ENCODE data around the gene L3MBTL4.
"Not testable (repeated sequence)": the region's sequence is repeated elsewhere in the genome, so short reads cannot be mapped to it uniquely, and the experiment has no call there.

The L3MBTL4 gene

GRCh38 chr18:6408543-6408942 is 6.2 kb downstream of the L3MBTL4 start:
- H3K27ac ChIP-seq, H3K4me3 ChIP-seq: not testable (repeated sequence)

DNA sequence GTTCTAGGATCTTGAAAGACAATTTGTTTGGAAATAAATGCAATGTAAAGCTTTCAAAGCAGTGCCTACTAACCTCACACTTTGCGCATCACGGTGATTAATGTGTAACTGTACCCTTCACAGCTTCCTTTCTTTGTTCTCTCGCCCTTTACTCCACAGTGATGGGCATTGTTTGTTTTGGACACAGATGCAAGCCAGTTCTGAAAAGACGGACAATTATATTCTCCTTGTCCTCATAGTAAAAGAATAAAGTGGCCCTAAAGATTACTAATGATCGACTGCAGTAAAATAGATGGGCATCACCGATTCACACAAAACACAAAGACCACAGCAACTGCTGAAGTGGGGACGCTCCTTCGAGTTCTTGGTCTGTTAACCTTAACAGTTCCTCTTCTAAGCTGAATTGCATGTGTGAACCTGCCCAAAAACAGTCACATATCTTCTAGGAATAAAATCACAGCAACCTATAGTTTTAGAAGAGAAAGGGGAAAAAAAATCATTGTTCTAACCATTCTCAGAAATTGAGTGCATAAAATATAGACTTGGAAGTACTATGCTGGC is 7.7 kb downstream of the L3MBTL4 start:
- Histone ChIP-seq H3K27ac (peak overlapping the region in 6 of 21 experiments; percentile 7 to 47 (median 29)), H3K4me3 (no peak overlapping the region)

DNA sequence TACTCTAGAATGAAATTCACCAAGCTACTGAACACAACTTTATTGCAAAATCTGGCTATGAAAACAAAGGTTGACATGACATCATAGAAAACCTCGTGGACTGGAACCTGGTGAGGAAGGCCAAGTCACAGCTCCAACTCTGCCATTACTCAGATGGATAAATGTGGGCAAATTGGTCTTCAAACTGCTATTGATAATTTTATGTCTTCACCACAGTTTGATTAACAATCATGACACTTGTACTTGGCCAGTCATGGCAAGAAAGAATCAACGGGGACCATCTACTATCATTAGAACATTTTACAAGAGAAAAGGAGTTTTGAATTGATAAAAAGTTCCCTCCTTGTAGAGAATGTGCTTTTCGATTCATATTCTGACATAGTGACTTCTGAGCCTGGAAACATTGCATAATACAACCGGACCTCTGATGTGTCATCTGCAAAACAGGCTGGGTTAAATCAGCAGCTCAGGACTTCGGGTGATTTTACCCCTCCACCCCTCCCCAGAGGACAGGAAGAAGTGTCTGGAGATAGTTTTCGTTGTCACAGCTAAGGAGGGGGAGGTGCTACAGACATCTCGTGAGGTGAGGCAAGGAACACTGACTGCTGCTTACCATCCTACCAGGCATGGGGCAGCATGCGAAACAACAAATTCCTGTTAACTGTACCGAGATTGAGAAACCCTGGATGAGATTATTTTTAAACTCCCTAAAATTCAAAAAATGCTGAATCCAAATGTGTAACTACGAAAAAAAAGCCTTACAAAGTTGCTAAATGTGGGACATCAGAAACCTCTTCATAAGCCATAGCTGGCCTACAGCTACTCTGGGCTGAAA is 8.4 kb downstream of the L3MBTL4 start:
- Histone ChIP-seq H3K4me3 (no peak overlapping the region), H3K27ac (peak overlapping the region in 8 of 21 experiments; percentile 16 to 71 (median 30))

- Histone ChIP-seq H3K27ac (peak overlapping the region in 14 of 21 experiments; percentile 6 to 78 (median 60)), H3K4me3 (no peak overlapping the region)
Measured at GRCh38 chr18:6405237-6406074, 9.3 kb downstream of the L3MBTL4 start.

DNA sequence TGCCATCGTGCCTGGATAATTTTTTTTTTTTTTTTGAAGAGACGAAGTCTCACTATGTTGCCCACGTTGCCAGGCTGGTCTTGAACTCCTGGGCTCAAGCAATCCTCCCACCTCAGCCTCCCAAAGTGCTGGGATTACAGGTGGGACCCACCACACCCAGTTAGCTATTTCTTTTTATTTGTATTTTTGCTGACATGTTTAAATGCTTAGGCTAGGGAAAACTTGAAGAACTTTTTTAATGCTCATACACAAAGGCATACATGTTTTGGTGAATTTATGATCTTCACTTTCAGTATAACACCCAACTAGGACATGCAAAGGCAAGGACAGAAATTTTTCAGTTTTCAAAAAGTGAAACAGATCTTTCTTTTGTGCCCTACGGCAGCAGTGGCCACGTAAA is 9.9 kb downstream of the L3MBTL4 start:
- Histone ChIP-seq H3K27ac (peak overlapping the region in 3 of 21 experiments; percentile 59 to 73 (median 70)), H3K4me3 (no peak overlapping the region)

DNA sequence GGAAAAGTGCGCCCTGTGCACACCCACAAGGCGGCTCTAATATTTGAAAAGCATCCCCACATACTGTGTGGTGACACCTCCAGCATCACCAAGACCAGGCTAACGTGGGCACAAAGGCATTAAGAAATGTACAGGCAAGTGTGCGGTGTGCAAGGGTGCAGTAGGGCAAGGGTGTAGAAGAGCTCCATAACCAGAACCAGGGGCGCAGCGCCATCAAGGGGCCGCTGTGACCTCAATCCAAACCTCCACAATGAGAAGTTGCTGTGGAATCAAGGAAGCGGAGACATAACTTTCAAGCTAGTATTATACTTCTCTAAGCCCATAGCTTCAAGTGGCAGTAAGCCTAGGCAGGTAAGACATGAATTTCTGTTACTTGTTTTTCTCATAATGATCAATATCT is 13.0 kb downstream of the L3MBTL4 start:
- Histone ChIP-seq H3K27ac (no peak overlapping the region), H3K4me3 (no peak overlapping the region)

DNA sequence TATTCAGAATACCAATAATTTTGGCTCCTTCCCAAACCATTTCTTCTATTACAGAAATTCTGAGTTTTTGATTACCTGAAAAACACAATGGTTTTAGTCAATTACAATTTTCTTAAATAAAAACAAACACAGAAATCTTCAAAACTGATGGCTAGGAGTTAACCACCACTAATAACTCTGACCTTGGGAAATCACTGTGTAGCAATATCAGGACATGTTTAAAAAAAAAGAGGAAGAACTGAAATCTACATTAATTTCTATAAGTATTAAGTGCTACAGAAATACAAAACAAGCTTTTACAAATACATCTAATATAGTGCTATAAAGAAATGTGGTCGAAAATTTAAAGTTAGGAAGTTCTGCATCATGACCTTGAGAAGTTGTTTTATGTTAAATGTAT is 14.9 kb downstream of the L3MBTL4 start:
- no peak overlapping the region for H3K4me3 ChIP-seq
- H3K27ac ChIP-seq = no peak overlapping the region

DNA sequence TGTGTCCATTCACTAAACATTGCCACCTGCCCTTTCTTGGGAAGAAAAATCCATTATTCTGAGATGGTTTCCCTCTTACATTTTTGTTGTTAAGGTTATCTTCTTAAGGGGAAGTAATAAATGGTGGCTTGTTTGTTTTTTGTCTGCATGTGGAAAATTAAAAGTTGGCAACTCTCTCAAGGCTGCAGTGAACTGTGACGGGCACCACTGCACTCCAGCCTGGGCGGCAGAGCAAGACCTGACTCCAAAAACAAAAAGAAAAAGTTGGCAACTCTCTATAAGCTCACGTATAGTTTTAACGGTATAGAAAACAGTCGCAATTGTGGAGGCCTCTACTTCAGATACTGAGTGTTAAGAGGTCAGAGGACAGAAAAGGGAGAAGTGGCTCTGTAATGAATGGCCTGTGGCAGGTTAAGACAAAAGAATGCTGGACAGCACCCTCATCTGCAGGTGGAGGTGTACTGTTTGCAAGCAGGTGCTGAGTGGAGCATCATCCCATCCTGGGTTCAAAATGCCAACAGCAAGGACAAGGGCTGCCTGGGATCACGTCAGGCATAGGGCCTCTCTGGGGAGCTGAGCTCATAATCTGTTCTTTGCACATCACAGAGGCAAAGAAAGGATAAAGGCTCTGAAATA is 16.7 kb downstream of the L3MBTL4 start:
- no peak overlapping the region for H3K4me3 ChIP-seq
- no peak overlapping the region for H3K27ac ChIP-seq

- H3K27ac ChIP-seq = no peak overlapping the region
- H3K4me3 ChIP-seq = no peak overlapping the region
Measured at GRCh38 chr18:6396847-6397246, 17.9 kb downstream of the L3MBTL4 start.

GRCh38 chr18:6396276-6396675 is 18.4 kb downstream of the L3MBTL4 start:
- H3K4me3 ChIP-seq = no peak overlapping the region
- no peak overlapping the region for H3K27ac ChIP-seq

DNA sequence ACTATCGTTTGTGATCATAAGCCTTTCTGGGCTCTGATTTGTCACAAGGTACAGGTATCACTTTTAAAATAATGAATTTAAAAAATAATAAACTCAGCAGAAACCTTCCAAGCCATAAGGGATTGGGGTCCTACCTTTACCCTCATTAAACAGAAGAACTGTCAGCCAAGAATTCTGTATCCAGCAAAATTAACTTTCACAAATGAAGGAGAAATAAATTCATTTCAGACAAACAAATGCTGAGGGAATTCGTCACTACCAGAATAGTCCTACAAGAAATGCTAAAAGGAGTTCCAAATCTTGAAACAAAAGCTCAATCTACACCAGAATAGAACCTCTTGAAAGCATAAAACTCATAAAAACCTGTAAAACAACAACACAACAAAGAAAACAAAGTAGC is 25.7 kb downstream of the L3MBTL4 start:
- no peak overlapping the region for H3K27ac ChIP-seq
- H3K4me3 ChIP-seq = no peak overlapping the region

DNA sequence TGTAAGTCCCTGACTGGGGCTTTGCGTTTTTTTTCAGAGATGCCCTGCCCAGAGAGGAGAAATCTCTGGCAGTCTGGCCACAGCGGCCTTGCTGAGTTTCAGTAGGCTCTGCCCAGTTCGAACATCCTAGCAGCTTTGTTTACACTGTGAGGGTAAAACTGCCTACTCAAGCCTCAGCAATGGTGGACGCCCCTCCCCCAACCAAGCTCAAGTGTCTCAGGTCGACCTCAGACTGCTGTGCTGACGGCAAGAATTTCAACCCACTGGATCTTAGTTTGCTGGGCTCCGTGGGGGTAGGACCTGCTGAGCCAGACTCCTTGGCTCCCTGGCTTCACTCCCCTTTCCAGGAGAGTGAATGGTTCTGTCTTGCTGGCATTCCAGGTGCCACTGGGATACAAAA is 31.7 kb downstream of the L3MBTL4 start:
- Histone ChIP-seq H3K27ac (no peak overlapping the region), H3K4me3 (no peak overlapping the region)

- not testable (repeated sequence) for H3K4me3 ChIP-seq, H3K27ac ChIP-seq
Measured at GRCh38 chr18:6377473-6377872, 37.2 kb downstream of the L3MBTL4 start.

DNA sequence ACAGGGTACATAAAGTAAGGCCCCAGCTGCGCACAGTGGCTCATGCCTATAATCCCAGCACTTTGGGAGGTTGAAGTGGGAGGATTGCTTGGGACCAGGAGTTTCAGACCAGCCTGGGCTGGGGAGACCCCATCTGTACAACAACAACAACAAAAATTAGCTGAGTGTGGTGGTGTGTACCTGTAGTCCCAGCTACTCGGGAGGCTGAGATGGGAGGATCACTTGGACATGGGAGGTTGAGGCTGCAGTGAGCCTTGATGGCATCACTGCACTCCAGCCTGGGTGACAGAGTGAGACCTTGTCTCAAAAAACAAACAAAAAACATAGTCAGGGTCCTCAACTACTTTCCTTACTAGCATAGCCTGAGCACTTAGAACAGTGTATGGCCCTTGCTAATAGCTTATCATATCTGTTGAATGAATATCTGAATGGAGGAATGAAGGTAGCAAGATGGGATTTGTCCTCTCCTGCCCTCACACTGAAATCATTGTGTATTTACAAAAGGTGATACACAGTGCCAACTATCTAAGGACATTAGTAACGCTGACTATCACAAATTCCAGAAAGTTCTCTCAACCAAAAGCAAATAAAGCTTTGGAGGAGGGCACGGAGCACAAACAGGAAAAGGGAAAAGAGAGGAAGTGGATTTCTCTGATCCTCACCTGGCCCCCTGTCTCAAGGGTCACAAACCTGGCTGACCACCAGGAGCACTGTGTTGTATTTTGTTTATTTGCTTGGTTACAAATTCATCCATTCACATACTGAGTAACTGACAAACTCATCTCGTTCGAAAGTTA is 38.1 kb downstream of the L3MBTL4 start:
- H3K4me3 ChIP-seq = no peak overlapping the region
- no peak overlapping the region for H3K27ac ChIP-seq

DNA sequence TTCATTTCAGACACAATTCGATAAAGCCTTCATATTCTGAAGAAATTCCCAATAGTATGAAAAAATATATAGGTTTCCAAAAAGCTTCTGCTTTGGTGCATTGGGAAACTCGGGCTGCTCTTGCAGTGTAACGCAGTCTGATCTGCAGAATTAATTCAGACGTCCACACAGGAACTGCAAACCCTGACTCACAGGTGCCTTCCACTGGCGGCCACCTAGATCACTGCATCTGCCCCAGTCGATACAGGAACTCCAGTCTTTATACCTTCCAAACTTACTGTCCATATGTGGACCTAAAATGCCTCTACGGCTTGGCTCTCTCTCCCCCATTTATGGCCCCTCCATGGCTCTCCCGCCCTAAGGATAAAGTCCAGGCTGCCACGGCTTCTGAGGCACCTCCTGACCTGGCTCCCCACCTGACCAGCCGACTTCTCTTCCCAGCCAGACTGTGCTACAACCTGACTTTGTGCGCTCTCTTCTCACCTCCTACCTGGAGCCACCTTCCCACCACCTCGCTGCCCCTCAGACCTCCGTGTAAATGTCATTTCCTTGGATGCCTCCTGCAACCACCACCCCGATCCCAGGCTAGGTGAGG is 39.7 kb downstream of the L3MBTL4 start:
- no peak overlapping the region for H3K4me3 ChIP-seq

DNA sequence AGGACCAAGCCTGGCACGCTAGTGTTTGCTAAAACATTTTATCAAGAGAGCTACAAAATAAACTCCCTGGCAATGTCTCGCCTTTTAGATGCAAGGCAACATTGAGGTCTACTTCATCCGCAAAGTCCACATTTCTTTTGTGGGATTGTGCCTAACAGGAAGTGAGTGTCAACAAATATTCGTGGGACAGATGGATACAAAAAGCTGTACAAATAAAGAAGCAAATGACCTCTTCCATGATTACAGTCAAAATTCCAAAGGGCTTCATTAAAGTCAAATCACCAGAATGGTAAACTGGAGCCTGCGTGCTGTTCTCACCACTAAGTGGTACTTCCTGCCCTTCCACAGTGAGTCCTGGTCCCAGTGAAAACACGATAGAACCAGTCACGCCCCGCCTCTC is 40.4 kb downstream of the L3MBTL4 start:
- Histone ChIP-seq H3K4me3 (no peak overlapping the region), H3K27ac (peak overlapping the region in 1 of 21 experiments; percentile 38)

More for the DNA sequence above, 39.7 kb downstream of the L3MBTL4 start:
- no peak overlapping the region for H3K27ac ChIP-seq

DNA sequence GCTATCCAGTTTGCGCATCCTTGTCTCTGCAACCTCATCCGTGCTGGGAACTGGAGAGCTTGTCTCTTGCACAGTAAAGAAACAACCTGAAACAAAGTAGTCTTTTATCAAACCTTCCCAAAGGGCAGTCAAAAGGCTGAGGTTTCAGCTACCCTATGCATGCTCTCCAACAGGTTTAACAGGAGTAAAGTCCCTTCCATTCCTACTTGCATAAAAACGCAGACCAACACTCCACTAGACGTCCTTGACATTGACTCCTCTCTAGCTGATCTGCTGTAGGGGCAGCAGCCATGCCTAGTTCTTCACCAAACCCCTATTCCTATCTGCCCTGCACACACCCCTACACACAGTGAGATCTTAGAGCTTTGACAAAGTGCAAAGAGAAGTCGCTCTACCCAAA is 41.5 kb downstream of the L3MBTL4 start:
- Histone ChIP-seq H3K27ac (peak overlapping the region in 1 of 21 experiments; percentile 34), H3K4me3 (no peak overlapping the region)

DNA sequence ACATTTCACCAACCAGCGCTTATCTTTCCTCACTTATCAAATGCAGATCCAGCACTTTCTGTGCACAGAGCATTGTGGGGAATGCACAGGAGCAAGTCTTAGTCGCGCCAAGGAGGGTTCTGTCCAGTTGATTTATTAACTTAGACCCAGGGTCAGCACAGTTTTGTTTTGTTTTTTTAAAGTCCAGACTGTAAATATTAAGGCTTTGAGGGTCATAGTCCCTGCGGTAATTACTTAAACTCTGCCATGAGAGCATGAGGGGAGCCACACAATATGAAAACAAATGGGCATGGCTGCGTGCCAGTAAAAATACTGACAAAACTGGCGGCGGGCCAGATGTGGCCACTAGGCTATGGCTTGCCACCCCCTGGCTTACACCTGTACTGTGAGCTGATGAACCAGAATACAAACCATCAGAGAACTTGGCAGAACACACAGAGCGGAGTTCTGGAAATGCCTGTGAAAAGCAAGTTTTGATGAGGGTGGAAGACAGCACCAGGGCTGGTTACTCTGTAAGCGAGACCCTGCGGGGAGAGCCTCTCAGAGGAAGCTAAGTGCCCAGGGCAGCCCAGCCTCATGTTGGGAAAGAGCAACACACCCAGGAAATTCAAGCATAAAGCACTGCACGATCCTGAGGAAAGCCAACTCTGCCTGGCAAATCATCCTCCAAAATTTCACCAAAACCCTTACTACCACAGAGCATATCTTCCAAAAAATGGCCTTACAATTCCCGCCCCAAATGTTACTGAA is 43.6 kb downstream of the L3MBTL4 start:
- no peak overlapping the region for H3K27ac ChIP-seq

More for the DNA sequence above, 43.6 kb downstream of the L3MBTL4 start:
- H3K4me3 ChIP-seq = no peak overlapping the region

Data from skin epidermis (tissue), 12 donors.